ENCODE data around the gene ARHGAP21. TPM values are rescaled to one million over a fixed set of nuclear protein-coding genes. Genes with fewer than 3 reads are reported as not detected.
A peak's percentile ranks its signal among the peaks of the same experiment; 100 is the strongest.

The ARHGAP21 gene
- total RNA-seq, 3 donors from 2014 or later (not counting 1 experiment from before 2014, with no cell fraction given), result 30.9 to 45.8 (median 34.7) TPM

GRCh38 chr10:24701447-24701846 lies 22.2 kb downstream of the ARHGAP21 start:
- Histone ChIP-seq H3K27ac (ENCODE audit: low read length) (no peak overlapping the region), H3K9me3 (ENCODE audit: control insufficient read depth, insufficient read depth, low read length) (no peaks in the 10 kb centered on the region), H3K27me3 (ENCODE audit: control insufficient read depth, insufficient read depth, low read length) (no peaks in the 10 kb centered on the region), H3K4me1 (ENCODE audit: control insufficient read depth, insufficient read depth, low read length) (no peaks in the 10 kb centered on the region), H3K36me3 (ENCODE audit: control insufficient read depth, insufficient read depth, low read length) (no peaks in the 10 kb centered on the region), H3K4me3 (ENCODE audit: low read length) (no peak overlapping the region)
- Mint-ChIP-seq H3K27me3 (ENCODE audit: low read depth in 2 of 2) (no peaks in the 10 kb centered on the region), H3K27ac (no peak overlapping the region), H3K4me3 (peak overlapping the region; percentile 1), H3K4me1 (peaks cover 7 to 25% of the 10 kb centered on the region in 2 donors), H3K9me3 (no peaks in the 10 kb centered on the region), H3K36me3 (no peaks in the 10 kb centered on the region)
- DNase-seq (no peak), ATAC-seq (peak in 1 of 3 donors; percentile 37)
- TF ChIP-seq, protein P1, sequence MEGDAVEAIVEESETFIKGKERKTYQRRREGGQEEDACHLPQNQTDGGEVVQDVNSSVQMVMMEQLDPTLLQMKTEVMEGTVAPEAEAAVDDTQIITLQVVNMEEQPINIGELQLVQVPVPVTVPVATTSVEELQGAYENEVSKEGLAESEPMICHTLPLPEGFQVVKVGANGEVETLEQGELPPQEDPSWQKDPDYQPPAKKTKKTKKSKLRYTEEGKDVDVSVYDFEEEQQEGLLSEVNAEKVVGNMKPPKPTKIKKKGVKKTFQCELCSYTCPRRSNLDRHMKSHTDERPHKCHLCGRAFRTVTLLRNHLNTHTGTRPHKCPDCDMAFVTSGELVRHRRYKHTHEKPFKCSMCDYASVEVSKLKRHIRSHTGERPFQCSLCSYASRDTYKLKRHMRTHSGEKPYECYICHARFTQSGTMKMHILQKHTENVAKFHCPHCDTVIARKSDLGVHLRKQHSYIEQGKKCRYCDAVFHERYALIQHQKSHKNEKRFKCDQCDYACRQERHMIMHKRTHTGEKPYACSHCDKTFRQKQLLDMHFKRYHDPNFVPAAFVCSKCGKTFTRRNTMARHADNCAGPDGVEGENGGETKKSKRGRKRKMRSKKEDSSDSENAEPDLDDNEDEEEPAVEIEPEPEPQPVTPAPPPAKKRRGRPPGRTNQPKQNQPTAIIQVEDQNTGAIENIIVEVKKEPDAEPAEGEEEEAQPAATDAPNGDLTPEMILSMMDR (IDR thresholded peaks at IDR 0.05), result no peak
- intact Hi-C loops (cut with micrococcal nuclease), result no loop called here
- 67% methylated on average over 3 of the region's 3 CpGs for WGBS (ENCODE audit: insufficient coverage)

GRCh38 chr10:24700948-24701347 lies 22.7 kb downstream of the ARHGAP21 start:
- H3K4me1 Mint-ChIP-seq, result peaks cover 7 to 27% of the 10 kb centered on the region in 2 donors
- H3K9me3 Mint-ChIP-seq, result no peaks in the 10 kb centered on the region
- H3K27ac ChIP-seq (ENCODE audit: low read length), result no peak overlapping the region
- ATAC-seq (no peak), DNase-seq (no peak)
- no peaks in the 10 kb centered on the region for H3K9me3 ChIP-seq (ENCODE audit: control insufficient read depth, insufficient read depth, low read length)
- H3K4me1 ChIP-seq (ENCODE audit: control insufficient read depth, insufficient read depth, low read length), result no peaks in the 10 kb centered on the region
- H3K27me3 ChIP-seq (ENCODE audit: control insufficient read depth, insufficient read depth, low read length), result no peaks in the 10 kb centered on the region
- WGBS (ENCODE audit: insufficient coverage), result 100% methylated on average over 6 of the region's 6 CpGs
- H3K4me3 ChIP-seq (ENCODE audit: low read length), result no peak overlapping the region
- H3K4me3 Mint-ChIP-seq, result no peak overlapping the region
- no peaks in the 10 kb centered on the region for H3K27me3 Mint-ChIP-seq (ENCODE audit: low read depth in 2 of 2)
- H3K36me3 ChIP-seq (ENCODE audit: control insufficient read depth, insufficient read depth, low read length), result no peaks in the 10 kb centered on the region
- intact Hi-C loops (cut with micrococcal nuclease), result no loop called here
- no peaks in the 10 kb centered on the region for H3K36me3 Mint-ChIP-seq
- TF ChIP-seq, protein P1 (IDR thresholded peaks at IDR 0.05), result no peak
- H3K27ac Mint-ChIP-seq, result no peak overlapping the region

- WGBS (ENCODE audit: insufficient coverage), result 98% methylated on average over 3 of the region's 3 CpGs
- no peaks in the 10 kb centered on the region for H3K36me3 Mint-ChIP-seq
- TF ChIP-seq, protein P1 (IDR thresholded peaks at IDR 0.05), result no peak
- no peaks in the 10 kb centered on the region for H3K9me3 Mint-ChIP-seq
- no peak overlapping the region for H3K27ac ChIP-seq (ENCODE audit: low read length)
- no peak overlapping the region for H3K27ac Mint-ChIP-seq
- DNase-seq (no peak), ATAC-seq (no peak)
- no peak overlapping the region for H3K4me3 Mint-ChIP-seq
- H3K4me3 ChIP-seq (ENCODE audit: low read length), result no peak overlapping the region
- intact Hi-C loops (cut with micrococcal nuclease), result no loop called here
- H3K9me3 ChIP-seq (ENCODE audit: control insufficient read depth, insufficient read depth, low read length), result no peaks in the 10 kb centered on the region
- H3K27me3 Mint-ChIP-seq (ENCODE audit: low read depth in 2 of 2), result no peaks in the 10 kb centered on the region
- H3K4me1 ChIP-seq (ENCODE audit: control insufficient read depth, insufficient read depth, low read length), result no peaks in the 10 kb centered on the region
- H3K36me3 ChIP-seq (ENCODE audit: control insufficient read depth, insufficient read depth, low read length), result no peaks in the 10 kb centered on the region
- peaks cover 7 to 24% of the 10 kb centered on the region in 2 donors for H3K4me1 Mint-ChIP-seq
- H3K27me3 ChIP-seq (ENCODE audit: control insufficient read depth, insufficient read depth, low read length), result no peaks in the 10 kb centered on the region
These were observed 25.4 kb downstream of the ARHGAP21 start for GRCh38 chr10:24698270-24698669.

DNA sequence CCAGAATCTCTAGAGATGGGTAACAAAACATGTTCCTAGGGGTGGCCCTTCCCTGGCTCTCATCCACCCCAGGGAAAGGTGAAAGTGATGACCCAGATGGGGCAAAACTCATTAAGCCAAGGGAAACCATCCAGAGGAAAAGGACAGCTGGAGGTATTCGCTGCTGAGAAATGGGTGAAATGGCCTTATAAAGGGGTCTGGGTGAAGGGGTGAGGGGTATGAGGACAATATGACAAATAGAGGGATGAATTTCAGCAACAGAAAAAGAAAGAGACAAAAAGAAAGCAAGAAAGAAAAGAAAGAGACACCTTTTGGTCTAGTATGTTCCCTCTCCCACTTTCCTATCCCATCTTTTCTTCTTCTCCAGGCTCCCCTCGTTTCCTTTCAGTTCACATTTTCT lies 26.6 kb downstream of the ARHGAP21 start:
- Histone ChIP-seq H3K27ac (ENCODE audit: low read length) (no peak overlapping the region), H3K4me1 (ENCODE audit: control insufficient read depth, insufficient read depth, low read length) (no peaks in the 10 kb centered on the region), H3K36me3 (ENCODE audit: control insufficient read depth, insufficient read depth, low read length) (no peaks in the 10 kb centered on the region), H3K9me3 (ENCODE audit: control insufficient read depth, insufficient read depth, low read length) (no peaks in the 10 kb centered on the region), H3K4me3 (ENCODE audit: low read length) (no peak overlapping the region), H3K27me3 (ENCODE audit: control insufficient read depth, insufficient read depth, low read length) (no peaks in the 10 kb centered on the region)
- H3K27me3 Mint-ChIP-seq (ENCODE audit: low read depth in 2 of 2), result no peaks in the 10 kb centered on the region
- TF ChIP-seq, protein P1 (IDR thresholded peaks at IDR 0.05), result no peak
- 95% methylated on average over 2 of the region's 2 CpGs for WGBS (ENCODE audit: insufficient coverage)
- DNase-seq (no peak), ATAC-seq (no peak)
- H3K4me3 Mint-ChIP-seq, result no peak overlapping the region
- H3K9me3 Mint-ChIP-seq, result no peaks in the 10 kb centered on the region
- intact Hi-C loops (cut with micrococcal nuclease), result no loop called here
- H3K36me3 Mint-ChIP-seq, result no peaks in the 10 kb centered on the region
- peaks cover 7 to 24% of the 10 kb centered on the region in 2 donors for H3K4me1 Mint-ChIP-seq
- H3K27ac Mint-ChIP-seq, result no peak overlapping the region

Data from natural killer cell (primary cell).